GM19324 (cell line): ENCODE data around the gene CLIC1.

Source experiments
- ATAC-seq: cut with Tn5 transposase; IDR thresholded peaks from one replicate; pipeline ENCODE4 v1.9.1; 2021; ENCODE audit warnings: mild to moderate bottlenecking, moderate library complexity; ENCODE audit not compliant: unreplicated experiment, low FRiP score

Gene CLIC1

GRCh38 chr6:31736021-31736767 lies at the start of gene CLIC1:
CLIC1 (minus strand) TSS chr6:31736530; CDS start chr6:31736300, 230 bp downstream.
- ATAC-seq, result no peak

GRCh38 chr6:31785475-31785874 lies 49.1 kb upstream of the CLIC1 start:
- ATAC-seq, result no peak

DNA sequence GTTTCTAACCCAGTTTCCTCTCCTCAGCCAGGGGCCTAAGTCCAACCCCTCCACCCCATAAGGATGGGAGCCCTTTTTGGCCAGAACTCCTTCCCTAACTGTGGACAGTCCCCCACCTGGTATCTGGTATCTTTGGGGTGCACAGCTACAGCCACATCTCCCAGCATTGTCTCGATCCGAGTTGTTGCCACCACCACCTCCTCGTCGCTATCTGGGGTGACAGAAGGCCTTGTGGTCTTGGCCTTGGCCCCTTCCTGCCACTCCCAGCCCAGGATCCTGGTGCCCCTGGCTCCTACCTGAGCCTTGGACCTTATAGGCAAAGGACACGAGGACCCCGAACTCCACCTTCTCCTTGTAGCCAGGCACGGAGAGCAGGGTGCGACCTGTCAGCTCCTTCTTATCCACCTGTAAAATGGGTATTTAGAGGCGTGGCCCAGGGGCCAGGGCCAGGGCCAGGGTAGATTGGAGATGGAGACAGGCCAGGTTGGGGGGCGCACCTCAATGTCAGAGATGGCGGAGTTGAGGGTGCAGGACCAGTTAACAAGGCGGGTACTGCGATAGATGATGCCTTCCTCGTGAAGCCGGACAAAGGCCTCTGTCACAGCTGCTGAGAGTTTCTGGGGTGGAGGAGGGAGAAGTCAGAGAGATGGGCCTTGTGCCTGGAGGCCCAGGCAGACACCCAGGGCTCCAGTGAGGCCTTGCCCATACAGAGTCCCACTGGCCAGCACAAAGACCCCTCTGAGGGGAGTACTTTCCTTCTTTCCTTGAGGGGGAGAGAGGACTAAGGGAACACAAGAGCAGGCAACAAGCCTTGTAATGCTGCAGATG lies 48.0 kb upstream of the CLIC1 start:
- no peak for ATAC-seq

- no peak for ATAC-seq
Observed at GRCh38 chr6:31782126-31782855, 46.0 kb upstream of the CLIC1 start.

DNA sequence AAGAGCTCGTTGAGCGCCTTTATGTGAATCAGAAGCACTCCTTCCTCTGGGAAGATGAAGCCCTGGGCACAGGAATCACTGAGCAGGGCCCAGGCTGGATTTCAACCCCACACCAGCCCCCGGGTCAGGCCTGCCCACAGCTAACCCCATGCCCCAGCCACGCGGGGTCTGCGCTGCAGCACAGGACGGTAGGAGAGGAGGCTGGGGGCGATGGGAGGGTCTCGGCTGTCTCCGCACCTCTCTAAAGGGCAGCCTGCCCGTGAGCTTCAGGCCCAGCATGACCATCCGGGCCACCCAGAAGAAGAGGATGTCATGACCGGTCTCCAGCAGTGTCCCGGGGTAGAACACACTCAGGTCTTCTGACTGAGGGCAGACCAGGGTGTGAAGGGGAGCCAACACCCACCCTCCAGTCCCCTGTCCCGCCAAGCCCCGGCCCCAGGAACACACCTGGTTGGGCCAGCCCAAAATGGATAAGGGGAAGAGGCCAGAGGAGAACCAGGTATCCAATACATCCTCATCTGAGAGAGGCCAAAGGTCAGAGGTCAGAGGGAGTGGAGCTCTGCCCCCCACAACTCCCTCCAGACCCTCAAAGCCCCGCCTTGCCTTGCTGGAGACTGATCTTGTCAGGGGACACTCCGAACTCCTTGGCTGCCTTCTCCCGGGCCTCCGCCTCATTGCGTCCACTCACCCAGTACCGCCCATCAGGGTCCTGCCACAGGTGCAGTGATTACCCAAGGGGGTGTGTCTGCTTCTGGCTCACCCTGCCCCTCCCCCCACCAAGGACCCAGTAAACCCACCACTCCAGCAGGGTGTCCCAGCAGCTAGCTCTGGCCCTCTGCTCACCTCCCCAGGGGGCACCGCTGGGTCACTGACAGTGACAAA lies 45.2 kb upstream of the CLIC1 start:
- no peak for ATAC-seq

GRCh38 chr6:31780507-31781243 lies 44.3 kb upstream of the CLIC1 start:
- no peak for ATAC-seq

- no peak for ATAC-seq
Observed at GRCh38 chr6:31779908-31780307, 43.6 kb upstream of the CLIC1 start.

GRCh38 chr6:31778999-31779885 lies 42.9 kb upstream of the CLIC1 start:
- ATAC-seq, result no peak

- no peak for ATAC-seq
Observed at GRCh38 chr6:31778193-31778592, 41.9 kb upstream of the CLIC1 start.

DNA sequence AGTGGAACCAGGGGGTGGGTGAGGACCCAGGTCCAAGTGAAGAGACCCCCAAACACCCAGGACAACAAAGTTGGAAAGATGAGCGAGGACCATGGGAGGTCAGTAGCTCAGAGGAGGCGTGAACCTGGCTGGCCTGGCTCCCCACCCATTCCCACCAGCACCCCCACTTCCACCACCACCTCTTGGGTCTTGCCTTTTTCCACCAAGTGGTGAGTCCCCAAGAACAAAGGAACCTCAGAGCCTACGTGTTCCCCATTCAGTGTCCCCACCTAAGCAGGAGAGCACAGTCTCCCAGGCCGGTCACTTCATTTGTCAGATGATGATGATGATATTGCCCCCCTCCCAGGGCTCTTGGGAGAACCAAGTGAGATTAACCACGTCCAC lies 41.3 kb upstream of the CLIC1 start:
- ATAC-seq, result no peak

DNA sequence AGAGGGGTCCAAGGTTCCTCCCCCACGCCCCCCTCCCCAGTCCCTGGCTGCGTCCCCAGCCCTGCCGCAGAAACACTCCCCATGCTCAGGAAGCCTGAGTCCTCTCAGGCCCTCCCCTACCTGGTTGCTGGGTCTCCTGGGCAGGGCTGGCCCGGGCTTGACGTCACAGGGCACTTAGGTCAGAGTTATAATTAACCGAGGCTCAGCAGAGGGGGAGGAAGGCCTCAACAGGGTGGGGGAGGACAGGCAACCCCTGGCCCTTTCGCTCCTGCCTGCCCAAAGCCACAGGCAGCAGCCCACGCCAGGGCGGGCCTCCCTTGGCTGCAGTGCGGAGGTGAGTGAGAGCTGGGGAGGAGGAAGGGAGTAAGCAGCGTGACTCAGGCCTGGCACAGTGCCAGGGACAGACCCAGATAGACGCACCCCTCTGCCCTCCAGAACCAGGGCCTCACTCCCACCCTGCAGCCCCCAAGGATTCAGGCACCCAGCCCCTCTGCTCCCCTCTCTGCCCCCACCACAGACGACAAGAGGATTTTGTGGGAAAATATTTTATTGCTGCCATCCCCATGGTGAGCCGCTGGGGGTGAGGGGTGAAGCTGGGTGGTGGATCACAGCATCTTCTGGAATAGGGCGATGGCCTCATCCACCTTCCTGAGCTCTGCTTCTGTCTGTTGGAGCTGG lies 40.8 kb upstream of the CLIC1 start, which contains the start of gene VWA7:
Gene VWA7 (minus strand): TSS at position 340 of the 678 bp plus-strand sequence. CDS start 549 bp downstream, outside the sequence.
- ATAC-seq, result peak; percentile 57

GRCh38 chr6:31776485-31776988 lies 40.2 kb upstream of the CLIC1 start:
- ATAC-seq, result no peak

DNA sequence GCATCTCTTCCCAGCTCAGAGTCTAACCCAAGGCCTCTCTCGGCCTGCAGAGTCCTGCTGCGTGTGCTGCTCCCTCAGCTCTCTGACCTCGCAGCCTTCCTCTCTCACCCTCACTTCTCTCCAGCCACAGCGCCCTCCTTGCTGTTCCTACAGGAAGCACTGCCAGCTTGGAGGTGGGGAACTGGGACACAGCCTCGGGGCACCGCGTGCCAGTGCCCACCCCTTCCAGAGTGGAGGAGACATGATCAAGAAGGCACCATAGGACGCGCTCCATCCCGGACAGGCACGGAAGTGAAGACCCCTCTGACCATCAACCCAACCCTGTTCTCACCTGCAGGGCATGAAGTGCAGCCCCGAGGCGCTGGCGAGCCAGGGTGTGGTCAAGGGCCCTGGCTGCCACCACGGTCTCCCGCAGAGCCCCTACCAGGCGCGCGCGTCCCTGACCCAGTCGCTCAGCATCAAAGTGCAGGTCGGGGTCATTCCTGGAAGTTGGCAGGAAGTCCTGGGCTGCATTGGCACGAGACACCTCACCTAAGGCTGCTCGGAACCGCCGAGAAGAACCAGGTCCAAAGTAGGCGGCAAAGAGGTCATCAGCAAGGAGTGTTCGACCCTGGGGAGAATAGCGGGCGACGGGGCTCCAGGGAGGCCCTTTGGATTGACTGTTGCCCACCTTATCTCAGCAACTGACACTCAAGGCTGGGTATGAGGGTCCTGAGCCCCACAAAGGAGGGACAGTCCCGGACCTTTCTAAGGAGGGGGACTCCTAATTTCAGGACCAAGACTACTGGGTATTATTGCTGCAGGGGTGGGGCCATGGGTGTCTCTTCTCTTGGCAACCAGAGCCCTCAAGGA lies 39.5 kb upstream of the CLIC1 start:
- no peak for ATAC-seq

- ATAC-seq, result no peak
Observed at GRCh38 chr6:31775184-31775583, 38.9 kb upstream of the CLIC1 start.

DNA sequence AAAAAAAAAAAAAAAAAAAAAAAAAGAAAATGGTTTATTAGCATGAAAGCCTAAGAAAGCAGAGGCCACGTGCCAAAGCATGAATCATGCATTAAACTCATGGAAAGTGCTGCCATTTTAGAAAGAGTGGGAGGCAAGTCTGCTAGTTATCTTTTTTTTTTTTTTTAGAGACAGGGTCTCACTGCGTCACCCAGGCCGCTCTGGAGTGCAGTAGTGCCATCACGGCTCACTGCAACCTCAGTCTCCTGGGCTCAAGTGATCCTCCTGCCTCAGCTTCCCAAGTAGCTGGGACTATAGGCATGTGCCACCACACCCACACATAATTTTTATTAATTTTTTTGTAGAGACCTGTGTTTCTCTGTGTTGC lies 35.6 kb upstream of the CLIC1 start:
- ATAC-seq, result no peak

- no peak for ATAC-seq
Observed at GRCh38 chr6:31770860-31771259, 34.5 kb upstream of the CLIC1 start.
